ENCODE results near the gene CAMKMT. TPM values are rescaled to one million over a fixed set of nuclear protein-coding genes. Genes with fewer than 3 reads are reported as not detected.

CAMKMT gene
- total and polyA plus RNA-seq, 8 donors, result 8.3 to 17.5 (median 11.5) TPM

DNA sequence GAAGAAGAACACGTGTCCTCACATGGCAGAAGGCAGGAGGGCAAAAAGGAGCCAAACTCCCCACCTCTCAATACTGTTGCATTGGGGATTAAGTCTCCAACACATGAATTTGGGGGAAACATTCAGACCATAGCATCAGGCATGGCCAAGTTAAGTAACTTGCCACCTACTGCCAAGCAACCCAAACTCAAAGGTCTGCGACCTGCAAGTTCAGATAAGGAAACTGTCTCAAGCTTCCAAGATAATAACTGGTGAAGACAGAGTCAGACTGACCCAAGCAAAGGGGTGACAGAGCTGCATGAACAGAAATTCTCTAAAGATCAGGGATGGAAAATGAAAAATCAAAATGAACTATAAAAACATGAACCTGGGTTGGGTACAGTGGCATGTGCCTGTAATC lies 391.0 kb downstream of the CAMKMT start:
- no peak for TF ChIP-seq CTCF (IDR thresholded peaks at IDR 0.05)
- H3K4me1 ChIP-seq, result no peaks in the 10 kb centered on the region
- no peaks in the 10 kb centered on the region for H3K9me3 ChIP-seq
- no peak for ATAC-seq
- no peak overlapping the region for H3K4me3 ChIP-seq
- intact Hi-C loops (cut with DNase I), result no loop called here
- H3K27me3 ChIP-seq, result no peaks in the 10 kb centered on the region
- no peak overlapping the region for H3K27ac ChIP-seq
- H3K36me3 ChIP-seq, result no peaks in the 10 kb centered on the region
- no peak for DNase-seq

DNA sequence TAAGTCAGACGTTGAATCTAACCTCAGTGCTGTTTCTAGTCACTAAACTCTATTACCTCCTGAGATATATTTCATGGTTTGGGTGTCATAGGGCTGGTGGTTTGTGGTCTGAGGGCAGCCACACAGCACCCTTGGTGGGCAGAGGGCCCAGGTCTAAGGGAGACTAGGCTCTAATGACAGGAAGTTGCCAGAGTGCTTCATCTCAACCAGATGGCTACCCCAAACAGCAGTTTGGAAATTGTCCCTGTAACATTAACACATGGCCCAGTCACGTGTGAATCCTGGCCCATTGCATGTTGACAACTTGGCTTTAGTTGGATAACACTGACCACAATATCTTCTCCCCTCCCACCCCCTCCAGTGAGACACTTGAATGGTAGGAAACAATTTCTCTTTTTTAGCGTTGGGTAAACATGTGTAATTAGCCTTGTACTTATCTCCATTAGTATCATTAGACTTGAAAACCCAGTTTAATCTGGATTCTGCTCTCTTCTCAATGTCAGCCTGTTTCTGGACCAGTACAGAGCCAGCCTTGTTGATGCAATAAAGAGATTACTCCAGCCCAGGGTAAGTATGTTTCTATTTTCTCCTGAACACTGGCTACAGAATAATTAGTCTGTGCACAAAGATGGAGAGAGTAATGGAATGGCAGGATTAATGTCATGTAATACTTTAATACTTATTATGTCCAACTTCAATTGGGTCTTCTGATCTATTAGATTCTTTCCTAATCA lies 392.0 kb downstream of the CAMKMT start:
- Histone ChIP-seq H3K27me3 (no peaks in the 10 kb centered on the region), H3K9me3 (no peaks in the 10 kb centered on the region), H3K27ac (no peak overlapping the region), H3K36me3 (no peaks in the 10 kb centered on the region), H3K4me3 (no peak overlapping the region), H3K4me1 (no peaks in the 10 kb centered on the region)
- intact Hi-C loops (cut with DNase I), result no loop called here
- no peak for TF ChIP-seq CTCF (IDR thresholded peaks at IDR 0.05)
- no peak for DNase-seq
- no peak for ATAC-seq

- no peak for TF ChIP-seq CTCF (IDR thresholded peaks at IDR 0.05)
- no peak for DNase-seq
These were observed 396.8 kb downstream of the CAMKMT start for GRCh38 chr2:44758591-44758990.

DNA sequence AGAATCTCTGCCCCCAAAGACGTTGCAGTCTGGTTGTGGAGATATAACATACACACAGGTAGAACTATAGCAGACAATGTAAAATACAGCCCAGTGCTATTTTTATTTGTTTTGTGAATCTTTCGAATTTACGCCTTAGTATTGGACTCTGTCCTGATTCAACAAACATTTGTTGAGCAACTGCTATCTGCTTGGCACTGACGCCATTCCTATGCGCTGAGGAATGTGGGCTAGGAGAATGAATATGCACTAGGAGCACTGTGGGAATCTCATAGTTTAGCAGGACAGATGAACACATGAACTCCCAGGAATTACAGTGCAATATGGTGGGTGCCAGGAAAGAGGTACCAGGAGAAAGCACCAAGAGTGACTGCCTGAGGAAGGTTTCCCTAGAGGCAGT lies 398.1 kb downstream of the CAMKMT start:
- no peak overlapping the region for H3K27ac ChIP-seq
- no peak for DNase-seq
- intact Hi-C loops (cut with DNase I), result no loop called here
- no peak for ATAC-seq
- no peaks in the 10 kb centered on the region for H3K9me3 ChIP-seq
- no peak for TF ChIP-seq CTCF (IDR thresholded peaks at IDR 0.05)
- H3K27me3 ChIP-seq, result no peaks in the 10 kb centered on the region
- no peaks in the 10 kb centered on the region for H3K4me1 ChIP-seq
- H3K36me3 ChIP-seq, result no peaks in the 10 kb centered on the region
- no peak overlapping the region for H3K4me3 ChIP-seq

More at GRCh38 chr2:44758591-44758990, 396.8 kb downstream of the CAMKMT start:
- intact Hi-C loops (cut with DNase I), result no loop called here
- Histone ChIP-seq H3K27ac (no peak overlapping the region), H3K27me3 (no peaks in the 10 kb centered on the region), H3K36me3 (no peaks in the 10 kb centered on the region), H3K4me3 (no peak overlapping the region), H3K4me1 (no peaks in the 10 kb centered on the region), H3K9me3 (no peaks in the 10 kb centered on the region)
- ATAC-seq, result no peak

DNA sequence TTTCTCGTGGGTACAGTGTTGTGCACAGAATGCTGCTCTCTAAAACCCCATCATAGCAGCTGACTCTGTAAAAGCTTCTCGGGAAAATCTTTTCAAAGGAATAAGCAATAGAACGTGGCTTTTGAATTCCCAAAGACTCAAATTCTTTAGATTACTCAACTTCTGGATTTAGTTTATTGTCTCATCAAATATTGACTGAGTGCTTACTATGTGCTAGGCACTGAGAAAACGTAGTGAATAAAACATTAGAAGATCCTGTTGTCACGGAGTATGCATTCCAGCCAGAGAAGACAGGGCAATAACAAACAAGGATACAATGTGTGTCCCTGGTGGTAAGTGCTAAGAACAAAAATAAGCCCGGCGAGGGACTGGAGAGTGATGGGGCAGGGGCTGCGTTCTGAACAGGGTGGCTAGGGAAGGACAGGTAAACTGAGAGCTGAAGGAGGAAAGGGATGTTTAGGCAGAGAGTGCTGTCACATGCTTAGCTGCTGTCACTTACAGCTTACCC lies 401.6 kb downstream of the CAMKMT start:
- intact Hi-C loops (cut with DNase I), result no loop called here
- DNase-seq (no peak), ATAC-seq (no peak)
- no peak overlapping the region for H3K27ac ChIP-seq
- H3K4me1 ChIP-seq, result no peaks in the 10 kb centered on the region
- no peak overlapping the region for H3K4me3 ChIP-seq
- H3K36me3 ChIP-seq, result no peaks in the 10 kb centered on the region
- TF ChIP-seq CTCF (IDR thresholded peaks at IDR 0.05), result no peak
- H3K9me3 ChIP-seq, result no peaks in the 10 kb centered on the region
- peaks cover 0 to 14% of the 10 kb centered on the region in 2 donors for H3K27me3 ChIP-seq
